Tibial artery (tissue), 4 donors: ENCODE data around the gene ERLEC1.

ENCODE experiments used
- DNase-seq, 2 donors: peaks; one replicate each; pipeline ENCODE4 v3.0.0-alpha.2; 2019
- H3K27ac ChIP-seq, 2 donors: fragments of 200-600 bp; sonication (generic) in 1 of 2; 1 replicate in 1 of 2; 2 replicates in 1 of 2; pipeline ENCODE4 v1.5.1; 2018 to 2019; ENCODE audit warnings: mild to moderate bottlenecking in 1 of 2
- H3K27me3 ChIP-seq, 2 donors: fragments of 200-600 bp; sonication (generic) in 1 of 2; one replicate each; pipeline versions ENCODE4 v1.5.1 to v1.6.0; 2016 to 2019
- H3K36me3 ChIP-seq, 3 donors: fragments of 200-600 bp; sonication (generic) in 2 of 3; one replicate each; pipeline ENCODE4 v1.5.1; 2016 to 2019; ENCODE audit warnings: mild to moderate bottlenecking in 2 of 3
- H3K4me1 ChIP-seq, 4 donors: fragments of 200-600 bp; sonication (generic) in 2 of 4; 1 replicate in 3 of 4; 2 replicates in 1 of 4; pipeline ENCODE4 v1.5.1; 2016 to 2019
- H3K4me3 ChIP-seq, 2 donors: fragments of 200-600 bp; sonication (generic) in 1 of 2; 1 replicate in 1 of 2; 2 replicates in 1 of 2; pipeline ENCODE4 v1.5.1; 2018 to 2019; ENCODE audit warnings: mild to moderate bottlenecking in 2 of 2
- H3K9me3 ChIP-seq, 3 donors: fragments of 200-600 bp; sonication (generic) in 1 of 3; one replicate each; pipeline ENCODE4 v1.5.1; 2016 to 2019
- intact Hi-C: fragments of 100-400 bp; cut with DNase I; formaldehyde crosslinking; loops from one replicate; pipeline ENCODE4 v1.15.0; 2023; ENCODE audit warnings: low total_unique reads
- TF ChIP-seq, protein P1 (sequence below), 2 experiments: fragments of 200-600 bp in 1 of 2; fragments of 450-650 bp in 1 of 2; IDR thresholded peaks; one replicate each; pipeline ENCODE4 v1.5.1; 2017 to 2019; ENCODE audit warnings: antibody characterized with exemption in 2 of 2, mild to moderate bottlenecking in 1 of 2, moderate library complexity in 1 of 2

Gene ERLEC1

DNA sequence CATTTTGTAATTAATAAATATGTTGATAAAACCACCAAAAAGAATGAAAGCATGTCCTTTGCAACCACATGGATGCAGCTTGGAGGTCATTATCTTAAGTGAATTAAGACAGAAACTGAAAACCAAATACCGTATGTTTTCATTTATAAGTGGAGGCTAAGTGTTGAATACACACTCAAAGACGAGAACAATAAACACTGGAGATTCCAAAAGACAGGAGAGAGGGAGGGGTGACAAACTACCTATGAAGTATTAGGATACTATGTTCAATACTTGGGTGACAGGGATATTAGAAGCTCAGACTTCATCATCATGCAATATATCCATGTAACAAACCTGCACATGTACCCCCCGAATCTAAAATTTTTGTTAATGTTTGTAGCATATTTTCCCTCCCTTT is 7.0 kb downstream of the ERLEC1 start:
- H3K36me3 ChIP-seq, result peaks cover 26 to 46% (median 38%) of the 10 kb centered on the region in 3 donors
- TF ChIP-seq, protein P1, sequence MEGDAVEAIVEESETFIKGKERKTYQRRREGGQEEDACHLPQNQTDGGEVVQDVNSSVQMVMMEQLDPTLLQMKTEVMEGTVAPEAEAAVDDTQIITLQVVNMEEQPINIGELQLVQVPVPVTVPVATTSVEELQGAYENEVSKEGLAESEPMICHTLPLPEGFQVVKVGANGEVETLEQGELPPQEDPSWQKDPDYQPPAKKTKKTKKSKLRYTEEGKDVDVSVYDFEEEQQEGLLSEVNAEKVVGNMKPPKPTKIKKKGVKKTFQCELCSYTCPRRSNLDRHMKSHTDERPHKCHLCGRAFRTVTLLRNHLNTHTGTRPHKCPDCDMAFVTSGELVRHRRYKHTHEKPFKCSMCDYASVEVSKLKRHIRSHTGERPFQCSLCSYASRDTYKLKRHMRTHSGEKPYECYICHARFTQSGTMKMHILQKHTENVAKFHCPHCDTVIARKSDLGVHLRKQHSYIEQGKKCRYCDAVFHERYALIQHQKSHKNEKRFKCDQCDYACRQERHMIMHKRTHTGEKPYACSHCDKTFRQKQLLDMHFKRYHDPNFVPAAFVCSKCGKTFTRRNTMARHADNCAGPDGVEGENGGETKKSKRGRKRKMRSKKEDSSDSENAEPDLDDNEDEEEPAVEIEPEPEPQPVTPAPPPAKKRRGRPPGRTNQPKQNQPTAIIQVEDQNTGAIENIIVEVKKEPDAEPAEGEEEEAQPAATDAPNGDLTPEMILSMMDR (IDR thresholded peaks at IDR 0.05), result no peak
- H3K4me1 ChIP-seq, result peaks cover 0 to 16% (median 3%) of the 10 kb centered on the region in 4 donors
- H3K27me3 ChIP-seq, result no peaks in the 10 kb centered on the region
- H3K9me3 ChIP-seq, result no peaks in the 10 kb centered on the region
- intact Hi-C loops, result no loop called here
- H3K4me3 ChIP-seq, result no peak overlapping the region
- no peak for DNase-seq
- H3K27ac ChIP-seq, result no peak overlapping the region

- H3K27me3 ChIP-seq, result no peaks in the 10 kb centered on the region
- H3K4me3 ChIP-seq, result no peak overlapping the region
- peaks cover 46 to 89% (median 75%) of the 10 kb centered on the region in 3 donors for H3K36me3 ChIP-seq
- no peak overlapping the region for H3K27ac ChIP-seq
- no peaks in the 10 kb centered on the region for H3K4me1 ChIP-seq
- no peaks in the 10 kb centered on the region for H3K9me3 ChIP-seq
- DNase-seq, result no peak
- intact Hi-C loops, result no loop called here
- TF ChIP-seq, protein P1 (IDR thresholded peaks at IDR 0.05), result no peak
Observed at GRCh38 chr2:53801547-53801946, 14.7 kb downstream of the ERLEC1 start.

- Histone ChIP-seq H3K9me3 (no peaks in the 10 kb centered on the region), H3K4me1 (no peaks in the 10 kb centered on the region), H3K36me3 (peaks cover 47 to 88% (median 75%) of the 10 kb centered on the region in 3 donors), H3K27ac (no peak overlapping the region), H3K27me3 (no peaks in the 10 kb centered on the region), H3K4me3 (no peak overlapping the region)
- TF ChIP-seq, protein P1 (IDR thresholded peaks at IDR 0.05), result no peak
- DNase-seq, result no peak
- intact Hi-C loops, result no loop called here
Observed at GRCh38 chr2:53802617-53803151, 15.8 kb downstream of the ERLEC1 start.

DNA sequence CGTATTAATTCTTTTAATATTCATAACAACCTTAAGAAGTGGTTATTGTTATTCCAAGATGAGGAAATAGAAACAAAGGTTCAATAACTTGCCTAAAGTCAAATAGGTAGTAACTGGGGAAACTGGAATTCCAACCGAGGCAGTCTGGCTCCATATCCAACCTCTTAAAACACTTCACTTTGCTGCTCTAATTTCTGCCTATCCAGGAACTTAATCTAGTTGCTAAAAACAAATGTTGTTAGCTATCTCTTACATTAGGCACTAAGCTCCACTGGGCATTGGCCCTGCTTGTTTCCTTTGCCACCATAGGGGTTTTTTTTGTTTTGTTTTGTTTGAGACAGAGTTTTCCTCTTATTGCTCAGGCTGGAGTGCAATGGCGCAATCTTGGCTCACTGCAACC is 24.8 kb downstream of the ERLEC1 start:
- intact Hi-C loops, result loop anchor here (10.0 kb wide), 1 partner anchor 63 kb away; no protein-coding TSS in a partner anchor
- no peaks in the 10 kb centered on the region for H3K27me3 ChIP-seq
- no peak overlapping the region for H3K27ac ChIP-seq
- H3K4me1 ChIP-seq, result no peaks in the 10 kb centered on the region
- no peak overlapping the region for H3K4me3 ChIP-seq
- TF ChIP-seq, protein P1 (IDR thresholded peaks at IDR 0.05), result no peak
- H3K36me3 ChIP-seq, result peaks cover 66 to 97% (median 93%) of the 10 kb centered on the region in 3 donors
- DNase-seq, result no peak
- H3K9me3 ChIP-seq, result no peaks in the 10 kb centered on the region

GRCh38 chr2:53813151-53813550 is 26.3 kb downstream of the ERLEC1 start:
- Histone ChIP-seq H3K27ac (no peak overlapping the region), H3K9me3 (no peaks in the 10 kb centered on the region), H3K4me3 (no peak overlapping the region), H3K4me1 (no peaks in the 10 kb centered on the region), H3K36me3 (peaks cover 65 to 96% (median 90%) of the 10 kb centered on the region in 3 donors), H3K27me3 (no peaks in the 10 kb centered on the region)
- no peak for DNase-seq
- TF ChIP-seq, protein P1 (IDR thresholded peaks at IDR 0.05), result no peak
- intact Hi-C loops, result loop anchor here (10.0 kb wide), 1 partner anchor 62 kb away; no protein-coding TSS in a partner anchor
